K562 (cell line): ENCODE measurements around the gene ST6GALNAC2. TPM values are rescaled to one million over a fixed set of nuclear protein-coding genes. Genes with fewer than 3 reads are reported as not detected.

Experiments used
- BHLHE40 ChIP-seq: IDR thresholded peaks from 2 replicates; pipeline ENCODE4 v1.6.1; 2011; ENCODE audit warnings: low read length, improper control_type of control experiment
- CBX5 ChIP-seq: IDR thresholded peaks from 2 replicates; pipeline ENCODE4 v1.6.1; 2014; ENCODE audit warnings: low read depth, borderline replicate concordance
- CBX8 ChIP-seq: fragments of 200-600 bp; sonication (generic); IDR thresholded peaks from 2 replicates; pipeline ENCODE4 v1.6.1; 2012; ENCODE audit warnings: borderline replicate concordance, mixed run types, low read depth, mild to moderate bottlenecking, moderate library complexity, mixed read lengths, low read length, control low read depth, inconsistent platforms; ENCODE audit not compliant: poor library complexity, severe bottlenecking; ENCODE audit errors: extremely low read depth
- CEBPZ ChIP-seq: fragments of 150-350 bp; IDR thresholded peaks from 2 replicates; pipeline ENCODE4 v1.6.1; 2014; ENCODE audit warnings: low read depth, mild to moderate bottlenecking, low read length, borderline replicate concordance
- CREM ChIP-seq: IDR thresholded peaks from 2 replicates; pipeline ENCODE4 v1.6.1; 2014; ENCODE audit warnings: antibody characterized with exemption, low read depth
- KLF10 ChIP-seq: fragments of 250-450 bp; sonication (Bioruptor Pico); IDR thresholded peaks from 2 replicates; pipeline ENCODE4 v1.6.1; 2021; ENCODE audit warnings: matching md5 sums
- XRCC5 ChIP-seq: fragments of 200-400 bp; formaldehyde crosslinking; IDR thresholded peaks from 2 replicates; pipeline ENCODE4 v1.6.1; 2017; ENCODE audit warnings: low read depth, mild to moderate bottlenecking, low read length
- ZMIZ1 ChIP-seq, 2 experiments: fragments of 150-350 bp in 1 of 2; IDR thresholded peaks; 2 replicates each; pipeline ENCODE4 v1.6.1; 2012 to 2016; ENCODE audit warnings: low read depth in 2 of 2, low read length in 2 of 2, mild to moderate bottlenecking in 1 of 2, moderate library complexity in 1 of 2
- polyA plus RNA-seq, 8 experiments: library from polyadenylated mRNA; depleted of rRNA in 4 of 8; stranded (reverse) in 5 of 8; unstranded in 3 of 8; fragments of >200 nt; fragmentation: Nextera tagmentation in 2 of 8; fragmentation: Illumina TruSeq in 1 of 8; extraction: Ambion mirVana in 2 of 8; extraction: Trizol in 1 of 8; gene quantifications; 2 replicates each; pipeline versions ENCODE4 v1.2.1 to v1.2.3, GENCODE V29; 2011 to 2014; ENCODE audit warnings: inconsistent platforms in 1 of 8, missing spikeins in 1 of 8
- total RNA-seq, 7 experiments: library from RNA; depleted of rRNA in 6 of 7; stranded (reverse); fragments of >200 nt in 6 of 7; fragmentation: Illumina TruSeq in 2 of 7; extraction: Trizol in 2 of 7; gene quantifications; 2 replicates each; pipeline versions ENCODE4 v1.2.1 to v1.2.3, GENCODE V29; 2011 to 2021; ENCODE audit warnings: low replicate concordance in 1 of 7
- TF ChIP-seq, protein P1 (sequence below): fragments of 450-650 bp; IDR thresholded peaks from 2 replicates; pipeline ENCODE4 v1.6.1; 2016; ENCODE audit warnings: low read depth

Gene ST6GALNAC2
- total and polyA plus RNA-seq, 9 of the 15 experiments (the other 6 are each of a cell fraction or from before 2014, with no cell fraction given) = 0.18 TPM; not detected in 8

GRCh38 chr17:76612977-76613851 lies 27.6 kb upstream of the ST6GALNAC2 start (continued):
- TF ChIP-seq, protein P1, sequence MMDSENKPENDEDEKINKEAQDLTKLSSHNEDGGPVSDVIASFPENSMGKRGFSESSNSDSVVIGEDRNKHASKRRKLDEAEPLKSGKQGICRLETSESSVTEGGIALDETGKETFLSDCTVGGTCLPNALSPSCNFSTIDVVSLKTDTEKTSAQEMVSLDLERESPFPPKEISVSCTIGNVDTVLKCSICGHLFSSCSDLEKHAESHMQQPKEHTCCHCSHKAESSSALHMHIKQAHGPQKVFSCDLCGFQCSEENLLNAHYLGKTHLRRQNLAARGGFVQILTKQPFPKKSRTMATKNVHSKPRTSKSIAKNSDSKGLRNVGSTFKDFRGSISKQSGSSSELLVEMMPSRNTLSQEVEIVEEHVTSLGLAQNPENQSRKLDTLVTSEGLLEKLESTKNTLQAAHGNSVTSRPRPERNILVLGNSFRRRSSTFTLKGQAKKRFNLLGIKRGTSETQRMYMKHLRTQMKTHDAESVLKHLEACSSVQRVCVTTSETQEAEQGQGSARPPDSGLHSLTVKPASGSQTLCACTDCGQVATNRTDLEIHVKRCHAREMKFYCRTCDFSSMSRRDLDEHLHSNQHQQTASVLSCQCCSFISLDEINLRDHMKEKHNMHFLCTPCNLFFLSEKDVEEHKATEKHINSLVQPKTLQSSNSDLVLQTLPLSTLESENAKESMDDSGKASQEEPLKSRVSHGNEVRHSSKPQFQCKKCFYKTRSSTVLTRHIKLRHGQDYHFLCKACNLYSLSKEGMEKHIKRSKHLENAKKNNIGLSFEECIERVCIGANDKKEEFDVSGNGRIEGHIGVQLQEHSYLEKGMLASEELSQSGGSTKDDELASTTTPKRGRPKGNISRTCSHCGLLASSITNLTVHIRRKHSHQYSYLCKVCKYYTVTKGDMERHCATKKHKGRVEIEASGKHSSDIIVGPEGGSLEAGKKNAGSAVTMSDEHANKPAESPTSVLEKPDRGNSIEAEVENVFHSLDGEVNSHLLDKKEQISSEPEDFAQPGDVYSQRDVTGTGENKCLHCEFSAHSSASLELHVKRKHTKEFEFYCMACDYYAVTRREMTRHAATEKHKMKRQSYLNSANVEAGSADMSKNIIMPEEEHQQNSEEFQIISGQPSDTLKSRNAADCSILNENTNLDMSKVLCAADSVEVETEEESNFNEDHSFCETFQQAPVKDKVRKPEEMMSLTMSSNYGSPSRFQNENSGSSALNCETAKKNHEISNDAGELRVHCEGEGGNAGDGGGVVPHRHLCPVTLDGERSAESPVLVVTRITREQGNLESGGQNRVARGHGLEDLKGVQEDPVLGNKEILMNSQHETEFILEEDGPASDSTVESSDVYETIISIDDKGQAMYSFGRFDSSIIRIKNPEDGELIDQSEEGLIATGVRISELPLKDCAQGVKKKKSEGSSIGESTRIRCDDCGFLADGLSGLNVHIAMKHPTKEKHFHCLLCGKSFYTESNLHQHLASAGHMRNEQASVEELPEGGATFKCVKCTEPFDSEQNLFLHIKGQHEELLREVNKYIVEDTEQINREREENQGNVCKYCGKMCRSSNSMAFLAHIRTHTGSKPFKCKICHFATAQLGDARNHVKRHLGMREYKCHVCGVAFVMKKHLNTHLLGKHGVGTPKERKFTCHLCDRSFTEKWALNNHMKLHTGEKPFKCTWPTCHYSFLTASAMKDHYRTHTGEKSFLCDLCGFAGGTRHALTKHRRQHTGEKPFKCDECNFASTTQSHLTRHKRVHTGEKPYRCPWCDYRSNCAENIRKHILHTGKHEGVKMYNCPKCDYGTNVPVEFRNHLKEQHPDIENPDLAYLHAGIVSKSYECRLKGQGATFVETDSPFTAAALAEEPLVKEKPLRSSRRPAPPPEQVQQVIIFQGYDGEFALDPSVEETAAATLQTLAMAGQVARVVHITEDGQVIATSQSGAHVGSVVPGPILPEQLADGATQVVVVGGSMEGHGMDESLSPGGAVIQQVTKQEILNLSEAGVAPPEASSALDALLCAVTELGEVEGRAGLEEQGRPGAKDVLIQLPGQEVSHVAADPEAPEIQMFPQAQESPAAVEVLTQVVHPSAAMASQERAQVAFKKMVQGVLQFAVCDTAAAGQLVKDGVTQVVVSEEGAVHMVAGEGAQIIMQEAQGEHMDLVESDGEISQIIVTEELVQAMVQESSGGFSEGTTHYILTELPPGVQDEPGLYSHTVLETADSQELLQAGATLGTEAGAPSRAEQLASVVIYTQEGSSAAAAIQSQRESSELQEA = no peak
- TF ChIP-seq CREM (no peak), ZMIZ1 (IDR thresholded peaks at IDR 0.05; ENCODE audit: low read depth in 2 of 2, low read length in 2 of 2) (no peak), XRCC5 (no peak), KLF10 (CRISPR knock-in tag) (no peak), CBX8 (no peak), CEBPZ (no peak), CBX5 (no peak), BHLHE40 (no peak)
